T-cell (primary cell): ENCODE results near the gene FSD1. TPM values are rescaled to one million over a fixed set of nuclear protein-coding genes. Genes with fewer than 3 reads are reported as not detected.
A peak's percentile ranks its signal among the peaks of the same experiment; 100 is the strongest.

Experiments
- ATAC-seq, 4 experiments: fragments of 200-7000 bp in 3 of 4; fragments of 150-1000 bp in 1 of 4; cut with Tn5 transposase; replicated peaks in 1 of 4; 1 replicate in 3 of 4; 2 replicates in 1 of 4; pipeline ENCODE4 v1.10.0; 2021; ENCODE audit warnings: moderate library complexity in 3 of 4, mild to moderate bottlenecking in 2 of 4, moderate number of reproducible peaks in 1 of 4
- CTCF ChIA-PET, 2 donors: fragments of 300-600 bp; sonication (Branson Sonifier 250); formaldehyde crosslinking; loops; one replicate each; lab custom pipeline; 2022; ENCODE audit warnings: antibody characterized with exemption in 2 of 2; lab: Charles Lee
- POLR2A ChIA-PET, 2 donors: fragments of 300-600 bp; sonication (Branson Sonifier 250); formaldehyde crosslinking; loops; one replicate each; lab custom pipeline; 2022; ENCODE audit warnings: antibody characterized with exemption in 2 of 2; lab: Charles Lee
- DNase-seq, 35 experiments: peaks; one replicate each; pipeline versions ENCODE4 v3.0.0 to v3.0.0-alpha.2; 2013 to 2023
- H3K27ac ChIP-seq: one replicate; pipeline ENCODE4 v1.5.1; 2013; ENCODE audit warnings: low read length
- H3K27me3 ChIP-seq, 2 experiments: replicated peaks in 1 of 2; 1 replicate in 1 of 2; 2 replicates in 1 of 2; pipeline versions ENCODE4 v1.6.1 to v1.7.0; 2013; ENCODE audit warnings: low read length in 1 of 2, mixed read lengths in 1 of 2; ENCODE audit not compliant: control insufficient read depth in 2 of 2, insufficient read depth in 2 of 2; ENCODE audit errors: extremely low read depth in 1 of 2
- H3K36me3 ChIP-seq, 2 donors: 1 replicate in 1 of 2; 2 replicates in 1 of 2; pipeline versions ENCODE4 v1.6.1 to v1.7.0; 2013; ENCODE audit warnings: low read length in 1 of 2; ENCODE audit not compliant: control insufficient read depth in 2 of 2, insufficient read depth in 1 of 2; ENCODE audit errors: extremely low read depth in 1 of 2
- H3K4me1 ChIP-seq, 2 experiments: 1 replicate in 1 of 2; 2 replicates in 1 of 2; pipeline versions ENCODE4 v1.6.1 to v1.7.0; 2013; ENCODE audit warnings: low read length in 2 of 2, mixed read lengths in 1 of 2; ENCODE audit not compliant: insufficient read depth in 2 of 2, control insufficient read depth in 1 of 2; ENCODE audit errors: extremely low read depth in 1 of 2
- H3K4me3 ChIP-seq, 2 donors: 1 replicate in 1 of 2; 2 replicates in 1 of 2; pipeline versions ENCODE4 v1.5.1 to v1.7.0; 2013; ENCODE audit warnings: mild to moderate bottlenecking in 2 of 2, low read length in 1 of 2, moderate library complexity in 1 of 2; ENCODE audit not compliant: control insufficient read depth in 1 of 2; ENCODE audit errors: extremely low read depth in 1 of 2
- H3K9me3 ChIP-seq: 2 replicates; pipeline ENCODE4 v1.7.0; 2013
- H3K27ac Mint-ChIP-seq, 2 donors: one replicate each; pipeline ENCODE4 v1.8.0; 2020 to 2021; ENCODE audit warnings: mild to moderate bottlenecking in 2 of 2, mixed read lengths in 2 of 2
- H3K27me3 Mint-ChIP-seq, 2 donors: one replicate each; pipeline ENCODE4 v1.8.0; 2021 to 2022; ENCODE audit warnings: mixed read lengths in 2 of 2
- H3K36me3 Mint-ChIP-seq: one replicate; pipeline ENCODE4 v1.8.0; 2021; ENCODE audit warnings: mixed read lengths
- H3K4me1 Mint-ChIP-seq, 3 donors: one replicate each; pipeline ENCODE4 v1.8.0; 2020 to 2022; ENCODE audit warnings: mixed read lengths in 3 of 3, mild to moderate bottlenecking in 1 of 3
- H3K4me3 Mint-ChIP-seq, 3 donors: one replicate each; pipeline ENCODE4 v1.8.0; 2020 to 2022; ENCODE audit warnings: mild to moderate bottlenecking in 3 of 3, mixed read lengths in 3 of 3, moderate library complexity in 3 of 3
- H3K9me3 Mint-ChIP-seq, 3 donors: one replicate each; pipeline ENCODE4 v1.8.0; 2020 to 2022; ENCODE audit warnings: mixed read lengths in 3 of 3
- WGBS: methylation state at CpG from one replicate; pipeline ENCODE4 v1.1.5; 2013; ENCODE audit warnings: missing lambda C conversion rate; ENCODE audit not compliant: insufficient coverage; 5-methylcytosine and 5-hydroxymethylcytosine counted together
- total RNA-seq, 35 experiments: library from RNA in 6 of 35; stranded (reverse) in 6 of 35; fragments of 120-200 nt in 1 of 35; gene quantifications; one replicate each; pipeline versions ENCODE4 v1.2.1 to v1.2.4 and lab custom pipeline; 2013 to 2026

The FSD1 gene
- total RNA-seq, 5 donors from 2014 or later (not counting 1 experiment from before 2014, with no cell fraction given): 2.8 to 4.1 (median 3.4) TPM

DNA sequence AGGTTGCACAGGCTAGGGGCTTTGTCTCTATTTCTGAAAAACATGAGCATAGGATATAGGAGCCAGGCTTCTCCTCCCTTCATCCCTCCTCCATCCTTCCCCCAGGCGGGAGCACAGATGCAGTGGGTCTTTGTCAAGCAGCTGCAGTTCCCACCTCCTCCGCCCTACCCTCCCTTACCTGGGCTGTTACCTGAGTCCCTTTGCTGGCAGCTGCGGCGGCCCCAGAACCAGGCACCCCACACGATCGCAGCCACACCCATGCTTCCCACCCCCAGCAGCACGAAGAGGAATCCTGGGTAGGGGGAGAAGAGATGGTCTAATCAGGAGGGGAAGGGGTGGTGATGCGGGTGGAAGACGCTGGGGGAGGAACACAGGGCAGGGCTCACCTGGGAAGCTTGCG is 10.0 kb upstream of the FSD1 start:
- H3K9me3 Mint-ChIP-seq: no peaks in the 10 kb centered on the region
- 100% methylated on average over 1 of the region's 10 CpGs for WGBS

DNA sequence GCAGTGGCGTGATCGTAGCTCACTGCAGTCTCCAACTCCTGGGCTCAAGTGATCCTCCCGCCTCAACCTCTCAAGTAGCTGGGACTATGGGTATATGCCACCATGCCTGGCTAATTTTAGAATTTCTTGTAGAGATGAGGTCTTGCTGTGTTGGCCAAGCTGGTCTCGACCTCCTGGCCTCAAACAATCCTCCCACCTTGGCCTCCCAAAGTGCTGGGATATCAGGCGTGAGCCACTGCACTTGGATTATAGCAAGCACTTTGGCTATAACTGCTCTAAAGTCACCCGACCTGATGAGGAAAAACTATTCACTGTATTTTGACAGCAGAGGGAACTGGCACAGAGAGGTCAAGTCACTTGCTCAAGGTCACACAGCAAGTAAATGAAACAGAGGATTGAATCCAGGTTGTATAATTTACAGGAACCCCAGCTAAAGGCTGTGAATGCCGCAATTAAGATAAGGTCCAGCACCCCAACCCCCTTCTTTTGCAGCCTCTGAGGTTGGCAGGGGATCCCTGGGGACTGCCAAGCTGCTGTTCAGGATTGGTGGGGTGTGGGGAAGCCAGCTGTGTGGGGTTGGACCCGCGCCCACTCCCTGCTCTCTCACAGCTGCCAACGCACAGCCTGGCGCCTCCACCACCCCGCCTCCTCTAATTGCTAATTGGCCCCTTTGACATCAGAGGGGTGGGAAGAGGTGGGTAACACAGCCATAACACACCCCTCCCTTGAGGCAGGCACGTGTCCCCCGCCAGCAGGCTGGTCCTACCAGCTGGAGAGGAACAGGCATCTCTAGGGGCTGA is 8.2 kb upstream of the FSD1 start:
- ChIA-PET CTCF (no interaction called here), POLR2A (no interaction called here)
- Mint-ChIP-seq H3K36me3 (no peaks in the 10 kb centered on the region), H3K4me3 (no peak overlapping the region), H3K4me1 (peaks cover 9 to 13% (median 11%) of the 10 kb centered on the region in 3 donors), H3K27ac (no peak overlapping the region), H3K27me3 (peaks cover 0 to 2% of the 10 kb centered on the region in 2 donors), H3K9me3 (no peaks in the 10 kb centered on the region)
- 73% methylated on average over 4 of the region's 14 CpGs for WGBS
- Histone ChIP-seq H3K36me3 (peaks cover 0 to 13% of the 10 kb centered on the region in 2 donors), H3K27ac (no peak overlapping the region), H3K4me3 (no peak overlapping the region), H3K4me1 (peaks cover 6 to 14% of the 10 kb centered on the region in 2 experiments), H3K27me3 (peaks cover 0 to 16% of the 10 kb centered on the region in 2 experiments), H3K9me3 (no peaks in the 10 kb centered on the region)
- ATAC-seq (no peak), DNase-seq (no peak)

More for the DNA sequence above, 10.0 kb upstream of the FSD1 start:
- Histone ChIP-seq H3K27ac (no peak overlapping the region), H3K4me3 (no peak overlapping the region), H3K4me1 (peaks cover 4 to 5% of the 10 kb centered on the region in 2 experiments), H3K36me3 (peaks cover 0 to 13% of the 10 kb centered on the region in 2 donors), H3K27me3 (peaks cover 0 to 16% of the 10 kb centered on the region in 2 experiments), H3K9me3 (no peaks in the 10 kb centered on the region)
- DNase-seq (no peak), ATAC-seq (no peak)
- Mint-ChIP-seq H3K36me3 (no peaks in the 10 kb centered on the region), H3K4me1 (peaks cover 5 to 7% (median 5%) of the 10 kb centered on the region in 3 donors), H3K27ac (no peak overlapping the region), H3K4me3 (no peak overlapping the region), H3K27me3 (peaks cover 0 to 2% of the 10 kb centered on the region in 2 donors)
- CTCF ChIA-PET: interaction anchor here in 1 of 2 donors (0.5 kb wide), 1 partner anchor 230 kb away, joined by 4 read pairs; no protein-coding TSS in a partner anchor
- POLR2A ChIA-PET: no interaction called here

DNA sequence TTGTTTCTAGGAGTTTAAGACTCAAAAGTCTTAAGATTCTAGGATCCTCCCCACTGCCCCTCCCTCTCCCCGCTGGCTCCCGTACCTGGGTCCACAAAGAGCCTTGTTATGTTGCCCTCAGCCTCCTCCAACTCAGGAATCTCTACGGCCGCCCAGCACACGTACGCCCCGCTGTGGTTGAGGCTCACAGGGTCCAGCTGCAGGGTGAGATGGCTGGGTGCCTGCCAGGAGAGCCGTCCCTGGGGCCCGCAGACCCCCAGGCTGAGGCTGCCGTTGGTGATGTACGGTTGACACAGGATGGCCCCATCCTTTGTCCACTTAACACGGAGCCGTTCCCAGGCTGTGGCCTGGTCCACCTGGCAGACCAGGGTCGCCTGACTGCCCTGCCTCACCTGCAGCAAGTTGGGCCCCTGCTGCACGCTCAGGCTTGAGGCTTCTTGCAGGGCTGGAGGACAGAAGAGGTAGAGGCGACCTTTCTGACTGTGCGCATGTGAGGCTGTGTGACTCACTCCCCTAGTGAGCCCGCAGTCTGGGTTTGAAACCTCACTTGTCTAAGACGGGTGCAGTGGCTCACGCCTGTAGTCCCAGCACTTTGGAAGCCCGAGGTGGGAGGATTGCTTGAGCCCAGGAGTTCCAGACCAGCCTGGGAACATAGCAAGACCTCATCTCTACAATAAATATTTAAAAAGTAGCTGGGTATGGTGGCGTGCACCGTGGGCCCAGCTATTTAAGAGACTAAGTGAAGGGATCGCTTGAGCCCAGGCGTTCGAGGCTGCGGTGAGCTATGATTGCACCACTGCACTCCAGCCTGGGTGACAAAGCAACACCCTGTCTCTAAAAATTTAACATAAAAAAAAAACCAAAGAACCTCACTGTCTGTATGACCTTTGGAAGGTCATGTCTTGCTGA is 6.2 kb upstream of the FSD1 start:
- no peaks in the 10 kb centered on the region for H3K36me3 Mint-ChIP-seq
- no peaks in the 10 kb centered on the region for H3K9me3 Mint-ChIP-seq
- Histone ChIP-seq H3K4me3 (no peak overlapping the region), H3K27ac (no peak overlapping the region), H3K4me1 (peaks cover 12 to 28% of the 10 kb centered on the region in 2 experiments), H3K27me3 (peaks cover 0 to 16% of the 10 kb centered on the region in 2 experiments), H3K9me3 (no peaks in the 10 kb centered on the region), H3K36me3 (peaks cover 0 to 13% of the 10 kb centered on the region in 2 donors)
- DNase-seq (peak in 1 of 35 experiments; percentile 5), ATAC-seq (no peak)
- peaks cover 26 to 32% (median 27%) of the 10 kb centered on the region in 3 donors for H3K4me1 Mint-ChIP-seq
- ChIA-PET CTCF (interaction anchor here in 1 of 2 donors (0.7 kb wide), 1 partner anchor 32 kb away, joined by 3 read pairs; no protein-coding TSS in a partner anchor), POLR2A (no interaction called here)
- H3K27me3 Mint-ChIP-seq: peaks cover 0 to 2% of the 10 kb centered on the region in 2 donors
- 78% methylated on average over 17 of the region's 27 CpGs for WGBS
- no peak overlapping the region for H3K4me3 Mint-ChIP-seq
- H3K27ac Mint-ChIP-seq: peak overlapping the region; percentile 77 to 85

GRCh38 chr19:4298810-4299550 is 5.4 kb upstream of the FSD1 start:
- CTCF ChIA-PET: no interaction called here
- H3K27me3 Mint-ChIP-seq: peaks cover 0 to 2% of the 10 kb centered on the region in 2 donors
- ATAC-seq: no peak
- H3K4me3 Mint-ChIP-seq: peak overlapping the region in 2 of 3 donors; percentile 44 to 95
- peaks cover 19 to 37% of the 10 kb centered on the region in 2 experiments for H3K4me1 ChIP-seq
- no peaks in the 10 kb centered on the region for H3K9me3 ChIP-seq
- peaks cover 32 to 38% (median 33%) of the 10 kb centered on the region in 3 donors for H3K4me1 Mint-ChIP-seq
- POLR2A ChIA-PET: no interaction called here
- H3K9me3 Mint-ChIP-seq: no peaks in the 10 kb centered on the region
- WGBS: 80% methylated on average over 1 of the region's 8 CpGs
- H3K27ac Mint-ChIP-seq: peak overlapping the region; percentile 77 to 85
- peaks cover 0 to 13% of the 10 kb centered on the region in 2 donors for H3K36me3 ChIP-seq
- no peak for DNase-seq
- H3K27ac ChIP-seq: no peak overlapping the region
- no peaks in the 10 kb centered on the region for H3K36me3 Mint-ChIP-seq
- peaks cover 0 to 19% of the 10 kb centered on the region in 2 experiments for H3K27me3 ChIP-seq
- peak overlapping the region in 1 of 2 donors; percentile 15 for H3K4me3 ChIP-seq

DNA sequence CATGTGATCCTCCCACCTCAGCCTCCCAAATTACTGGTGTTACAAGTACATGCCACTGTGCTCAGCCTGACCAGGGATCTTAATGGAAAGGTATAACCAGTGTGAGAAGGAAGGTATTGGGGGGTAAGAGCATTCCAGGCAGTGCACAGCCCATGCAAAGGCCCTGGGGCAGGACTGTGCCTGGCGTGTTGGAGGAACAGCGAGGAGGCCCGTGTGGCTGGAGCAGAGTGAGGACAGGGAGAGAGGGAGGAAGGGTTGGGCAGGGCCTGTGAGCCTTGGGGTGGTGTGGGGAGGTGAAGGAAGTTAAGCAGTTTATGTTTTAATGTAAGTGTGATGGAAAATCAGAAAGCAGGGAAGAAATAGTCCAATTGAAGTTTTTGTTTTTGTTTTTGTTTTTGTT is 3.8 kb upstream of the FSD1 start:
- ATAC-seq: no peak
- POLR2A ChIA-PET: no interaction called here
- no peak overlapping the region for H3K4me3 ChIP-seq
- H3K4me1 ChIP-seq: peaks cover 23 to 41% of the 10 kb centered on the region in 2 experiments
- CTCF ChIA-PET: no interaction called here
- 79% methylated on average over 3 of the region's 3 CpGs for WGBS
- no peak for DNase-seq
- Mint-ChIP-seq H3K27ac (peak overlapping the region; percentile 83 to 94), H3K4me1 (peaks cover 37 to 42% (median 39%) of the 10 kb centered on the region in 3 donors), H3K9me3 (no peaks in the 10 kb centered on the region), H3K27me3 (peaks cover 0 to 2% of the 10 kb centered on the region in 2 donors), H3K36me3 (no peaks in the 10 kb centered on the region), H3K4me3 (peak overlapping the region in 2 of 3 donors; percentile 53 to 95)
- peaks cover 0 to 26% of the 10 kb centered on the region in 2 experiments for H3K27me3 ChIP-seq
- H3K27ac ChIP-seq: no peak overlapping the region
- H3K9me3 ChIP-seq: no peaks in the 10 kb centered on the region
- H3K36me3 ChIP-seq: peaks cover 0 to 11% of the 10 kb centered on the region in 2 donors
